Stomach smooth muscle (tissue), 2 donors: ENCODE measurements around the gene SMIM28.
"Not testable (repeated sequence)": the region's sequence is repeated elsewhere in the genome, so short reads cannot be mapped to it uniquely, and the experiment has no call there.

Experiments
- H3K27ac ChIP-seq: one replicate; pipeline ENCODE4 v1.7.0; 2013; ENCODE audit warnings: mild to moderate bottlenecking, low read length, inconsistent platforms
- H3K27me3 ChIP-seq, 2 donors: one replicate each; pipeline ENCODE4 v1.7.0; 2013; ENCODE audit warnings: low read length in 2 of 2; ENCODE audit not compliant: insufficient read depth in 2 of 2, control insufficient read depth in 1 of 2
- H3K36me3 ChIP-seq, 2 donors: one replicate each; pipeline ENCODE4 v1.7.0; 2013; ENCODE audit warnings: low read length in 2 of 2; ENCODE audit not compliant: control insufficient read depth in 2 of 2, insufficient read depth in 2 of 2
- H3K4me1 ChIP-seq: one replicate; pipeline ENCODE4 v1.7.0; 2013; ENCODE audit warnings: low read length; ENCODE audit not compliant: control insufficient read depth, insufficient read depth
- H3K4me3 ChIP-seq, 2 donors: one replicate each; pipeline ENCODE4 v1.7.0; 2013; ENCODE audit warnings: low read length in 2 of 2
- H3K9ac ChIP-seq, 2 donors: one replicate each; pipeline ENCODE4 v1.7.0; 2013; ENCODE audit warnings: low read length in 2 of 2, mild to moderate bottlenecking in 1 of 2
- H3K9me3 ChIP-seq, 2 donors: one replicate each; pipeline ENCODE4 v1.7.0; 2013; ENCODE audit warnings: low read length in 2 of 2; ENCODE audit not compliant: control insufficient read depth in 2 of 2
- donor health status: healthy.
- donor health status: Pancreatic carcinoma.

SMIM28 gene

GRCh38 chr6:138421089-138421488 is 43.4 kb downstream of the SMIM28 start:
- no peak overlapping the region for H3K9ac ChIP-seq
- H3K9me3 ChIP-seq, result no peaks in the 10 kb centered on the region
- H3K4me1 ChIP-seq, result no peaks in the 10 kb centered on the region
- no peak overlapping the region for H3K27ac ChIP-seq
- H3K27me3 ChIP-seq, result no peaks in the 10 kb centered on the region
- H3K4me3 ChIP-seq, result no peak overlapping the region
- H3K36me3 ChIP-seq, result peaks cover 3 to 7% of the 10 kb centered on the region in 2 donors

GRCh38 chr6:138421608-138422007 is 43.9 kb downstream of the SMIM28 start:
- no peaks in the 10 kb centered on the region for H3K27me3 ChIP-seq
- H3K36me3 ChIP-seq, result peaks cover 3 to 7% of the 10 kb centered on the region in 2 donors
- H3K9ac ChIP-seq, result no peak overlapping the region
- H3K9me3 ChIP-seq, result no peaks in the 10 kb centered on the region
- no peak overlapping the region for H3K4me3 ChIP-seq
- H3K27ac ChIP-seq, result no peak overlapping the region
- no peaks in the 10 kb centered on the region for H3K4me1 ChIP-seq

GRCh38 chr6:138422861-138423260 is 45.2 kb downstream of the SMIM28 start:
- Histone ChIP-seq H3K36me3 (peaks cover 3 to 5% of the 10 kb centered on the region in 2 donors), H3K27ac (no peak overlapping the region), H3K4me1 (no peaks in the 10 kb centered on the region), H3K27me3 (no peaks in the 10 kb centered on the region), H3K9ac (no peak overlapping the region), H3K9me3 (no peaks in the 10 kb centered on the region), H3K4me3 (no peak overlapping the region)

DNA sequence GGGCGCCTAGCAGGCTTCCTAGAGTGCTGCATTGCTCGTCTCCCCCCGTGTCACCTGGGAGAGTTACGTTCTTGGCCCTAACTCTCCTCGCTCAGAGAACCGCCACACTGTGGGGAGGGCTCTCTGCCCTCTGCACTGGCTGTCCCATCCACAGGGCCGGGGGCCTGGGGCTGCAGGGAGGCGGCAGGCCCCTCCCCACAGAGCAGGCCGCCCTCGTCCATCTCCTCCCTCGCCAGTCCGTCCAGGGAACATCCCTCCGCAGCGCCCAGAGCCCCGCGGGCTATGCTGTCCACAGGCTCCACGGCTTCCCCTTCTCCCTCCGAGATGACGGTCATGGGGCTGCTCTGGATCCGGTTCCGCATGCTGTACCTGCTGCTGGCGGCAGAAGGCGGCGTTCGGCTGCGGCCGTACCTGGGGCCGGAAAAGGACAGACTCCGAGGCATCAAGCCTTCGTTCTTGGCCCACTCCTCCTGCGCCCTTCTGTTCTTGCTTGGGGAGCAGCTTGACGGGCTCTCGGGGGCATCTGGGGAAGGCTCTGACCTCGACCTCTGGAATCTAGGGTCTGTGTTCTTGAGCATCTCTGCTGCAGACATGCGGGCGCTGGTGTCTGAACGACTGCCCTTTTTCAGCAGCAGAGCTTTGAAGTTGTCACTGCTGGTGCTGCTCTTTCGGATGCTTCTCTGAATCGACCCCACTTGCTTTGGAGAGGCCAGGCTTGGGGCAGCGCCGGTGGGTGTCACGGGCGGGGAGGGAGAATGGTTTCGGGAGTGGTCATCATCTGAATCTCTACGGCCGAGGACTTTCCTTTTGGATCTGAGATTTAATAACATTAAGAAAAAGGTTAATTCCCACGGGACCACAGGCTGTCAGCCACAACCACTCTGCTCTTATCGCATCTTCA is 46.5 kb downstream of the SMIM28 start:
- H3K9ac ChIP-seq, result no peak overlapping the region
- H3K36me3 ChIP-seq, result peaks cover 0 to 3% of the 10 kb centered on the region in 2 donors
- no peaks in the 10 kb centered on the region for H3K27me3 ChIP-seq
- H3K4me1 ChIP-seq, result no peaks in the 10 kb centered on the region
- H3K4me3 ChIP-seq, result no peak overlapping the region
- H3K27ac ChIP-seq, result no peak overlapping the region
- no peaks in the 10 kb centered on the region for H3K9me3 ChIP-seq

DNA sequence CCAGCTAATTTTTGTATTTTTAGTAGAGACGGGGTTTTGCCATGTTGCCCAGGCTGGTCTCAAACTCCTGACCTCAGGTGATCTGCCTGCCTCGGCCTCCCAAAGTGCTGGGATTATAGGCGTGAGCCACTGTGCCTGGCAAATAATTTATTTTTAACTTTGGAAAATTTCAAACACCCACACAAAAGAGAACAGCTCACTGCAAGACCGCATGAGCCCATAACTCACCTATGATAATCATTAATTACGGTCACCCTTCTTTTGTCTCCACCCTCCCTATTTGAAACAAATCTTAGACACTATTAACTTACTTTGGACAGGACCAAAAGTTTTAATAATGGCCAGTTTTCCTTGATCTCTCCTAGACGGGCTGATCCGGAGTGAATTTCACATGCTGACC is 47.6 kb downstream of the SMIM28 start:
- not testable (repeated sequence) for H3K36me3 ChIP-seq, H3K4me1 ChIP-seq, H3K4me3 ChIP-seq, H3K27me3 ChIP-seq, H3K9ac ChIP-seq, H3K27ac ChIP-seq, H3K9me3 ChIP-seq

DNA sequence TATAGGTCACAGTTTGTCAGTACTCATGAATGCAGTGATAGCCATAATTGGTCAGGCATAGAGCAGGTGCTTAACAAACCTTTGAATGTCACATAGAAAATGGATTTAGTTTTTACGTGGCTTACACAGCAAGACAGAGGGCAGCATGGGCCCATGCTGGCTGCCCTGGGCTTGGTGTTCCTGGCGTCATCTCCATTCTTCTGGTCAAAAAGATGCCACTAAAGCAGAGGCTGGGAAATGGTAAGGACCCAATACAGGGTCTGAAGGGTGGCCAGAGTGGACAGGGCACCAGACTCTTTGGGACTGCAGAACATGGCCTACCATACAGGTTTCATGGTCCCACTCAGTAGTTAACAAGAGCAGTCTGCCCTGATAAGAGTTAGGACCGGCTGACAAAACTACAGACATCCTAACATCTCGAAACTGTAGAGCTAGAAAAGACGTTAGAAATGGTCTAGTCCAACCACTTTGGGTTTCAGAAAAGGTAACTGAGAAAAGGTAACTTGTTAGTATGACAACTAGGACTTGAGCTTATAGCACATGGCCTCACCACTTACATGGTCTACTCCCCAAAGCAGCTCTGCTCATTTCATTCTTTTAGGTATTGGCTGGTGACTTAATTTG is 48.9 kb downstream of the SMIM28 start:
- Histone ChIP-seq H3K4me1 (peaks cover 5% of the 10 kb centered on the region), H3K4me3 (no peak overlapping the region), H3K36me3 (peaks cover 0 to 3% of the 10 kb centered on the region in 2 donors), H3K9ac (no peak overlapping the region), H3K9me3 (no peaks in the 10 kb centered on the region), H3K27me3 (no peaks in the 10 kb centered on the region), H3K27ac (no peak overlapping the region)

GRCh38 chr6:138427701-138428100 is 50.0 kb downstream of the SMIM28 start:
- Histone ChIP-seq H3K9me3 (no peaks in the 10 kb centered on the region), H3K27ac (no peak overlapping the region), H3K4me3 (no peak overlapping the region)

DNA sequence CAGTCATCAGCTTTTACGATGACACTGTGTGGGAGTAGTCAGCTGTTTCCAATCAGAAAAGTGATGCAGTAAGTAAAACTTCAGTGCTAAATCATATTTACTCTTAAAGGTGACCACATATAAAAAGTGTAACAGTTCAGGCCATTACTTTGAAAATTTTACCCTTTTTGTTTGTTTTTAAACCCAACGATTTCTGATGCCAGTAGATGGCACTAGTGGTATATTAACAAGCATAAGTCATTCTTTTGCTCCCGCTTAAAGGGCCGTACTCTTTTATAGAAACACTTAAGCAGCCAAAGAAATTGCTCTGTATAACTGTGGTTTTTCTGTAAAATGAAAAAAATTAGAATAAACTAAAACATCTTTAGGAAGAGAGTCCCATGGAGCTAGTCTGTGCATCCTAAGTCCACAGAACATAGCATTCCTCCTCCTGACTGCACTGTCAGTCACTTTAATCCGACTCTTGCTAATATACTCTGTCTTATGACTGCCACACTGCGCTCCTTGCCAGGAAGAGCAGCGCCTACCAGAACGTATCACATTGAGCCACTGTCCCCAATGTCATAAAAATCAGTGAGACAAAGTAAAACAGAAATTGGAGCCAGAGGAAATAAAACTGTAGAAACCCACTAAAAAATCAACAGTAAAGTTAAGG is 51.4 kb downstream of the SMIM28 start:
- Histone ChIP-seq H3K9me3 (no peaks in the 10 kb centered on the region), H3K36me3 (no peaks in the 10 kb centered on the region), H3K27ac (no peak overlapping the region), H3K9ac (peak overlapping the region in 1 of 2 donors; percentile 11), H3K27me3 (no peaks in the 10 kb centered on the region), H3K4me1 (peaks cover 5% of the 10 kb centered on the region), H3K4me3 (peak overlapping the region; percentile 26 to 62)

More at GRCh38 chr6:138427701-138428100, 50.0 kb downstream of the SMIM28 start:
- Histone ChIP-seq H3K36me3 (peaks cover 0 to 3% of the 10 kb centered on the region in 2 donors), H3K27me3 (no peaks in the 10 kb centered on the region), H3K9ac (no peak overlapping the region), H3K4me1 (peaks cover 5% of the 10 kb centered on the region)

DNA sequence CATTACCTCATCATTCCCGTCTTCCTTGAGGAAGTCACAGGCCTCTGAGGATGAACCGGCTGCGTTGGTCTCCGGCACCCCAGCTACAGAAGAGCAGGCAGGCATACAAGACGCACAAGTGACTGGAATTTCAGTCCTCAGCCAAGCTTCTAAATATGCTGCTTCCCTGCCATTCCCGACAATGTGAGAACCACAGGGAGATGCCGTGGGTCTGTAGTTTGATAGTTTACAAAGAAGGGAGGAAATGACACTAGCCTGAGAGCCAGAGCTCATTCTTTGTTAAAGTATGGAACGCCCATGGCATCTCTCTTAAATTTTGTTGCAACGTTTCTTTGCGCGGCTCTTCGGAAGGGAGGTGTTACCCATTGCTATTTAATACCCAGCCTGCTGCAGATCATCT is 52.1 kb downstream of the SMIM28 start:
- H3K4me1 ChIP-seq, result peaks cover 5% of the 10 kb centered on the region
- H3K27me3 ChIP-seq, result no peaks in the 10 kb centered on the region
- H3K36me3 ChIP-seq, result no peaks in the 10 kb centered on the region
- peak overlapping the region; percentile 26 to 62 for H3K4me3 ChIP-seq
- no peaks in the 10 kb centered on the region for H3K9me3 ChIP-seq
- no peak overlapping the region for H3K9ac ChIP-seq
- no peak overlapping the region for H3K27ac ChIP-seq

DNA sequence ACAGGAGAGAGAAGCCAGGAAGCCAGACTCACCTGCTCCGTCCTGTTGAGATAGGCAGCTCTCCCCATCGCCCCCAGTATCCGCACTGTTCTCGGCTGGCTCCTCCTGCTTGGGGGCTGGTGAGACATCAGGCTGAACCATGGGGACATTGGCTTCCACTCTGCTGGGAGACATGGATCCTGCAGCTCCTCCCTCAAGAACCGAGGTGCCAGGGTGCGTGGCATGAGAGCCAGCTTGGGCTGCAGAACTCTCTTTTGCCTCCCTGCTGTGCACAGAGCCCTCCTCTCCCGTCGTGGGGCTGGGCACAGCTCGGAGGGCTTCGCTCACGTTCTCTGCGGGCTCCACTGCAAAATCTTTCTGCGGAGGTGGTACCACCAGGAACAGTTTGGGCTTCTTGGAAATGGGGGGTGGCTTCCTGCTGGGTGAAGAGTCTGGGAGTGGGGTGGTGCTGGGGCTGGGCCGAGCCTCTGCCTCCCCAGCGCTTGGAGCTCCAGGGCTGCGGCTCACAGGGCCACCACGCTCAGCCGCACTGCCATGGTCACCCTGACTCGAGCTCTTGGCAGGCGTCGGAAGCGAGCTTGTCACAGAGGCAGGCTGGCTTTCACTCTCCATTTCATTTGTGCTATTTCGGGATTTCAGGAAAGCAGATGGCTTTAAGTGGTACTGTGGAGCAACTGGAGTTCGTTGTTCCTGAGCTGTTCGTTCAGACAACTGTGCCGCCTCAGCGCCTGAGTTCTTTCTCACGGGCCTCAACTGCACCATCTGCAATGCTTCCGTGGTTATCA is 52.8 kb downstream of the SMIM28 start:
- H3K27ac ChIP-seq, result no peak overlapping the region
- no peaks in the 10 kb centered on the region for H3K9me3 ChIP-seq
- H3K4me1 ChIP-seq, result peaks cover 5% of the 10 kb centered on the region
- no peaks in the 10 kb centered on the region for H3K36me3 ChIP-seq
- no peak overlapping the region for H3K4me3 ChIP-seq
- no peaks in the 10 kb centered on the region for H3K27me3 ChIP-seq
- no peak overlapping the region for H3K9ac ChIP-seq
